WTC11 (cell line): ENCODE results near the gene RNF167. TPM values are rescaled to one million over a fixed set of nuclear protein-coding genes. Genes with fewer than 3 reads are reported as not detected.
A peak's percentile ranks its signal among the peaks of the same experiment; 100 is the strongest.

Source experiments
- ATAC-seq: fragments of 200-7000 bp; cut with Tn5 transposase; 2 replicates; pipeline ENCODE4 v1.10.0; 2021; ENCODE audit warnings: mild to moderate bottlenecking, moderate library complexity
- CTCF ChIA-PET: fragments of 300-600 bp; sonication (Branson Sonifier 250); formaldehyde crosslinking; loops from one replicate; lab custom pipeline; 2021; ENCODE audit warnings: antibody characterized with exemption; lab: Charles Lee
- POLR2A ChIA-PET: fragments of 350-600 bp; sonication (Branson Sonifier 250); formaldehyde crosslinking; loops from one replicate; lab custom pipeline; 2021; ENCODE audit warnings: antibody characterized with exemption; lab: Charles Lee
- DNase-seq: peaks from one replicate; pipeline ENCODE4 v3.0.0; 2021; ENCODE audit warnings: low spot score
- H3K27ac Mint-ChIP-seq: 2 replicates; pipeline ENCODE4 v1.8.0; 2021; ENCODE audit warnings: mixed read lengths
- H3K27me3 Mint-ChIP-seq: 2 replicates; pipeline ENCODE4 v1.8.0; 2021; ENCODE audit warnings: low read depth, mild to moderate bottlenecking, moderate library complexity, mixed read lengths
- H3K36me3 Mint-ChIP-seq: 2 replicates; pipeline ENCODE4 v1.8.0; 2021; ENCODE audit warnings: mixed read lengths
- H3K4me1 Mint-ChIP-seq: 2 replicates; pipeline ENCODE4 v1.8.0; 2022; ENCODE audit warnings: mixed read lengths
- H3K4me3 Mint-ChIP-seq: 2 replicates; pipeline ENCODE4 v1.8.0; 2021; ENCODE audit warnings: mild to moderate bottlenecking, moderate library complexity, mixed read lengths
- H3K9me3 Mint-ChIP-seq: 2 replicates; pipeline ENCODE4 v1.8.0; 2021; ENCODE audit warnings: mixed read lengths
- ATF1 ChIP-seq: sonication (generic); formaldehyde crosslinking; IDR thresholded peaks from 2 replicates; pipeline ENCODE4 v1.8.1; 2023; ENCODE audit warnings: mild to moderate bottlenecking, moderate library complexity, missing genetic modification reagents
- ATF2 ChIP-seq: sonication (generic); formaldehyde crosslinking; IDR thresholded peaks from 2 replicates; pipeline ENCODE4 v1.8.1; 2022; ENCODE audit warnings: low read depth, missing genetic modification reagents, borderline replicate concordance
- CREB1 ChIP-seq: sonication (generic); formaldehyde crosslinking; IDR thresholded peaks from 2 replicates; pipeline ENCODE4 v1.8.0; 2023; ENCODE audit warnings: mild to moderate bottlenecking, missing genetic modification reagents
- CREM ChIP-seq: sonication (generic); formaldehyde crosslinking; IDR thresholded peaks from 2 replicates; pipeline ENCODE4 v1.8.1; 2022; ENCODE audit warnings: mild to moderate bottlenecking, missing genetic modification reagents, moderate library complexity
- EMX1 ChIP-seq: fragments of 250-450 bp; sonication (Bioruptor Pico); IDR thresholded peaks from 2 replicates; pipeline ENCODE4 v1.8.0; 2021; ENCODE audit warnings: mild to moderate bottlenecking
- FOXJ3 ChIP-seq: sonication (generic); formaldehyde crosslinking; IDR thresholded peaks from 2 replicates; pipeline ENCODE4 v1.9.0; 2021; ENCODE audit warnings: missing genetic modification reagents, mild to moderate bottlenecking, borderline replicate concordance
- FOXK1 ChIP-seq: sonication (generic); formaldehyde crosslinking; IDR thresholded peaks from 2 replicates; pipeline ENCODE4 v1.8.0; 2022; ENCODE audit warnings: mild to moderate bottlenecking, moderate library complexity, missing genetic modification reagents
- GABPB1 ChIP-seq: sonication (generic); formaldehyde crosslinking; IDR thresholded peaks from 2 replicates; pipeline ENCODE4 v1.8.1; 2023; ENCODE audit warnings: mild to moderate bottlenecking, missing genetic modification reagents
- GRHL2 ChIP-seq: fragments of 250-450 bp; sonication (Bioruptor Pico); IDR thresholded peaks from 2 replicates; pipeline ENCODE4 v1.8.0; 2022; ENCODE audit warnings: mild to moderate bottlenecking, moderate library complexity; ENCODE audit not compliant: insufficient replicate concordance, severe bottlenecking
- IRF2 ChIP-seq: sonication (generic); formaldehyde crosslinking; IDR thresholded peaks from 2 replicates; pipeline ENCODE4 v1.8.0; 2022; ENCODE audit warnings: low read depth, missing genetic modification reagents, borderline replicate concordance
- JUN ChIP-seq: sonication (generic); formaldehyde crosslinking; IDR thresholded peaks from 2 replicates; pipeline ENCODE4 v1.8.0; 2023; ENCODE audit warnings: mild to moderate bottlenecking, missing genetic modification reagents
- KAT7 ChIP-seq: sonication (generic); formaldehyde crosslinking; IDR thresholded peaks from 2 replicates; pipeline ENCODE4 v1.8.1; 2023; ENCODE audit warnings: missing genetic modification reagents, mild to moderate bottlenecking, borderline replicate concordance
- NFATC4 ChIP-seq: fragments of 250-450 bp; sonication (Bioruptor Pico); IDR thresholded peaks from 2 replicates; pipeline ENCODE4 v1.9.0; 2021; ENCODE audit warnings: mild to moderate bottlenecking
- NR2C2 ChIP-seq: sonication (generic); formaldehyde crosslinking; IDR thresholded peaks from 2 replicates; pipeline ENCODE4 v1.8.0; 2022; ENCODE audit warnings: mild to moderate bottlenecking, missing genetic modification reagents
- PRRX2 ChIP-seq: fragments of 250-450 bp; sonication (Bioruptor Pico); IDR thresholded peaks from 2 replicates; pipeline ENCODE4 v1.8.0; 2021; ENCODE audit warnings: mild to moderate bottlenecking
- SMAD4 ChIP-seq: sonication (generic); formaldehyde crosslinking; IDR thresholded peaks from 2 replicates; pipeline ENCODE4 v1.8.0; 2022; ENCODE audit warnings: mild to moderate bottlenecking, missing genetic modification reagents
- SOX15 ChIP-seq: fragments of 250-450 bp; sonication (Bioruptor Pico); IDR thresholded peaks from 2 replicates; pipeline ENCODE4 v1.9.0; 2021; ENCODE audit warnings: mild to moderate bottlenecking
- SP1 ChIP-seq: sonication (generic); formaldehyde crosslinking; conservative IDR thresholded peaks from 2 replicates; pipeline ENCODE4 v1.8.1; 2022; ENCODE audit warnings: missing genetic modification reagents
- TEAD1 ChIP-seq: sonication (generic); formaldehyde crosslinking; IDR thresholded peaks from 2 replicates; pipeline ENCODE4 v1.8.0; 2022; ENCODE audit warnings: mild to moderate bottlenecking, missing genetic modification reagents
- TP53 ChIP-seq: sonication (generic); formaldehyde crosslinking; IDR thresholded peaks from 2 replicates; pipeline ENCODE4 v1.8.1; 2023; ENCODE audit warnings: mild to moderate bottlenecking, missing genetic modification reagents
- ZBTB21 ChIP-seq: sonication (generic); formaldehyde crosslinking; IDR thresholded peaks from 2 replicates; pipeline ENCODE4 v1.8.1; 2023; ENCODE audit warnings: mild to moderate bottlenecking, missing genetic modification reagents, borderline replicate concordance
- ZMAT4 ChIP-seq: fragments of 250-450 bp; sonication (Bioruptor Pico); IDR thresholded peaks from 2 replicates; pipeline ENCODE4 v1.9.0; 2021; ENCODE audit warnings: mild to moderate bottlenecking
- ZNF138 ChIP-seq: sonication (generic); formaldehyde crosslinking; conservative IDR thresholded peaks from 2 replicates; pipeline ENCODE4 v1.8.1; 2022; ENCODE audit warnings: mild to moderate bottlenecking, moderate library complexity, missing genetic modification reagents
- ZNF281 ChIP-seq: sonication (generic); formaldehyde crosslinking; IDR thresholded peaks from 2 replicates; pipeline ENCODE4 v1.8.0; 2023; ENCODE audit warnings: mild to moderate bottlenecking, missing genetic modification reagents
- ZNF317 ChIP-seq: sonication (generic); formaldehyde crosslinking; IDR thresholded peaks from 2 replicates; pipeline ENCODE4 v1.8.1; 2023; ENCODE audit warnings: low read depth, mild to moderate bottlenecking, moderate library complexity, missing genetic modification reagents, borderline replicate concordance
- ZNF416 ChIP-seq: fragments of 250-450 bp; sonication (Bioruptor Pico); IDR thresholded peaks from 2 replicates; pipeline ENCODE4 v1.9.0; 2021; ENCODE audit warnings: mild to moderate bottlenecking, inconsistent platforms
- ZNF671 ChIP-seq: fragments of 250-450 bp; sonication (Bioruptor Pico); IDR thresholded peaks from 2 replicates; pipeline ENCODE4 v1.8.0; 2021; ENCODE audit warnings: mild to moderate bottlenecking
- total RNA-seq: library from RNA; stranded (reverse); gene quantifications from 3 replicates; pipeline ENCODE4 v1.2.3, GENCODE V29; 2021

RNF167 gene
- total RNA-seq, 1 experiment from 2014 or later: 143 TPM

GRCh38 chr17:4941319-4941610, 1.2 kb downstream of the RNF167 start (continued):
- TF ChIP-seq SMAD4 (no peak), FOXJ3 (CRISPR knock-in tag) (no peak)
- TF ChIP-seq, all 79 proteins: peak for 0

- no peaks in the 10 kb centered on the region for H3K27me3 Mint-ChIP-seq
- ChIA-PET POLR2A (no interaction called here), CTCF (no interaction called here)
- no peak for TF ChIP-seq TEAD1 (CRISPR knock-in tag)
- TF ChIP-seq GRHL2 (CRISPR knock-in tag): no peak
- no peak for TF ChIP-seq CREB1 (CRISPR knock-in tag)
- TF ChIP-seq ZNF281 (CRISPR knock-in tag): no peak
- TF ChIP-seq FOXK1 (CRISPR knock-in tag): no peak
- TF ChIP-seq KAT7: no peak
- 0 out of 2 replicates have a peak, but pooled peaks have one; percentile 4 for TF ChIP-seq ZMAT4 (CRISPR knock-in tag)
- DNase-seq: no peak
- peak overlapping the region; percentile 82 for H3K27ac Mint-ChIP-seq
- H3K36me3 Mint-ChIP-seq: peaks cover 54% of the 10 kb centered on the region
- no peak for ATAC-seq
- no peak overlapping the region for H3K4me3 Mint-ChIP-seq
- H3K9me3 Mint-ChIP-seq: no peaks in the 10 kb centered on the region
- peaks cover 43% of the 10 kb centered on the region for H3K4me1 Mint-ChIP-seq
Measured at GRCh38 chr17:4942760-4943508, 2.9 kb downstream of the RNF167 start.

- peak; percentile 2; the same call in 1 of the 2 replicates for TF ChIP-seq NFATC4 (CRISPR knock-in tag)
- TF ChIP-seq ZNF416 (CRISPR knock-in tag): 0 out of 2 replicates have a peak, but pooled peaks have one; percentile 6
- TF ChIP-seq ZMAT4 (CRISPR knock-in tag): peak; percentile 81
- TF ChIP-seq NR2C2: no peak
- Mint-ChIP-seq H3K9me3 (no peaks in the 10 kb centered on the region), H3K4me1 (peaks cover 35% of the 10 kb centered on the region), H3K4me3 (no peak overlapping the region), H3K27ac (peak overlapping the region; percentile 83), H3K27me3 (no peaks in the 10 kb centered on the region), H3K36me3 (peaks cover 45% of the 10 kb centered on the region)
- POLR2A ChIA-PET: interaction anchor here (1.2 to 1.5 kb wide), 2 partner anchors 15 to 25 kb away, joined by 4 read pairs; no protein-coding TSS in a partner anchor
- ATAC-seq (no peak), DNase-seq (no peak)
- CTCF ChIA-PET: no interaction called here
Measured at GRCh38 chr17:4944163-4944553, 4.1 kb downstream of the RNF167 start.

GRCh38 chr17:4944554-4945175, 4.6 kb downstream of the RNF167 start:
- Mint-ChIP-seq H3K4me1 (peaks cover 34% of the 10 kb centered on the region), H3K27me3 (no peaks in the 10 kb centered on the region)
- no peak for DNase-seq

More at GRCh38 chr17:4944554-4945175, 4.6 kb downstream of the RNF167 start:
- ChIA-PET POLR2A (interaction anchor here (0.6 to 1.5 kb wide), 3 partner anchors 14 to 25 kb away, joined by 4 read pairs; partner anchors contain the start of gene SPAG7), CTCF (interaction anchor here (1.5 kb wide), 1 partner anchor 36 kb away, joined by 4 read pairs; no protein-coding TSS in a partner anchor)
- Mint-ChIP-seq H3K4me3 (no peak overlapping the region), H3K27ac (peak overlapping the region; percentile 90), H3K36me3 (peaks cover 43% of the 10 kb centered on the region), H3K9me3 (no peaks in the 10 kb centered on the region)
- ATAC-seq: no peak
- TF ChIP-seq GABPB1 (CRISPR knock-in tag) (no peak), JUN (CRISPR knock-in tag) (no peak), CREB1 (CRISPR knock-in tag) (no peak), IRF2 (CRISPR knock-in tag) (no peak), ZBTB21 (CRISPR knock-in tag) (peak; percentile 53; the same call in 1 of the 2 replicates), CREM (CRISPR knock-in tag) (no peak), SP1 (CRISPR knock-in tag) (no peak), ATF2 (CRISPR knock-in tag) (no peak), SOX15 (CRISPR knock-in tag) (no peak), ATF1 (no peak), TP53 (no peak), EMX1 (CRISPR knock-in tag) (peak; percentile 78; the same call in 1 of the 2 replicates), ZNF317 (CRISPR knock-in tag) (no peak), ZNF138 (CRISPR knock-in tag) (no peak), ZNF671 (CRISPR knock-in tag) (peak; percentile 15; the same call in 1 of the 2 replicates), PRRX2 (peak; percentile 47)
